CD4-positive, CD25-positive, alpha-beta regulatory T cell (primary cell): ENCODE results near the gene STXBP6. TPM values are rescaled to one million over a fixed set of nuclear protein-coding genes. Genes with fewer than 3 reads are reported as not detected.
"Not testable (repeated sequence)": the region's sequence is repeated elsewhere in the genome, so short reads cannot be mapped to it uniquely, and the experiment has no call there.

Experiments used
- ATAC-seq, 2 donors: fragments of 150-1000 bp; cut with Tn5 transposase; one replicate each; pipeline ENCODE4 v1.10.0; 2021; ENCODE audit warnings: low read depth in 2 of 2, moderate number of reproducible peaks in 2 of 2, moderate library complexity in 1 of 2
- DNase-seq, 3 donors: peaks; one replicate each; pipeline versions ENCODE4 v3.0.0 to v3.0.0-alpha.2; 2012 to 2022; ENCODE audit warnings: mixed read lengths in 1 of 3
- H3K27ac ChIP-seq: one replicate; pipeline ENCODE4 v1.7.0; 2013; ENCODE audit warnings: mild to moderate bottlenecking, low read length; ENCODE audit not compliant: insufficient read depth, poor library complexity, severe bottlenecking
- H3K27me3 ChIP-seq: one replicate; pipeline ENCODE4 v1.7.0; 2013; ENCODE audit warnings: low read length; ENCODE audit not compliant: control insufficient read depth, insufficient read depth
- H3K36me3 ChIP-seq: one replicate; pipeline ENCODE4 v1.7.0; 2013; ENCODE audit warnings: mild to moderate bottlenecking, low read length, moderate library complexity; ENCODE audit not compliant: control insufficient read depth, insufficient read depth
- H3K4me1 ChIP-seq: 2 replicates; pipeline ENCODE4 v1.7.0; 2013; ENCODE audit warnings: mild to moderate bottlenecking, low read length; ENCODE audit not compliant: insufficient read depth, control insufficient read depth, poor library complexity, severe bottlenecking
- H3K4me3 ChIP-seq: one replicate; pipeline ENCODE4 v1.7.0; 2013; ENCODE audit warnings: low read depth, mild to moderate bottlenecking, low read length, moderate library complexity
- H3K9me3 ChIP-seq, 2 experiments: 1 replicate in 1 of 2; 2 replicates in 1 of 2; pipeline ENCODE4 v1.7.0; 2013; ENCODE audit warnings: low read length in 2 of 2, mild to moderate bottlenecking in 1 of 2, moderate library complexity in 1 of 2; ENCODE audit not compliant: control insufficient read depth in 2 of 2
- H3K27ac Mint-ChIP-seq, 3 donors: one replicate each; pipeline ENCODE4 v1.8.0; 2020 to 2022; ENCODE audit warnings: mild to moderate bottlenecking in 3 of 3, mixed read lengths in 3 of 3, moderate library complexity in 2 of 3
- H3K27me3 Mint-ChIP-seq: one replicate; pipeline ENCODE4 v1.8.0; 2022; ENCODE audit warnings: mild to moderate bottlenecking, mixed read lengths
- H3K36me3 Mint-ChIP-seq: one replicate; pipeline ENCODE4 v1.8.0; 2020; ENCODE audit warnings: mixed read lengths
- H3K4me1 Mint-ChIP-seq, 4 donors: one replicate each; pipeline ENCODE4 v1.8.0; 2020 to 2022; ENCODE audit warnings: mixed read lengths in 4 of 4, mild to moderate bottlenecking in 1 of 4
- H3K4me3 Mint-ChIP-seq, 4 donors: one replicate each; pipeline ENCODE4 v1.8.0; 2020 to 2022; ENCODE audit warnings: mild to moderate bottlenecking in 4 of 4, mixed read lengths in 4 of 4, moderate library complexity in 3 of 4
- H3K9me3 Mint-ChIP-seq, 7 donors: one replicate each; pipeline ENCODE4 v1.8.0; 2020 to 2022; ENCODE audit warnings: mixed read lengths in 7 of 7, mild to moderate bottlenecking in 3 of 7, moderate library complexity in 2 of 7
- polyA plus RNA-seq, 4 donors: library from polyadenylated mRNA; unstranded; fragments of 300-500 nt; fragmentation: Illumina TruSeq; gene quantifications; one replicate each; pipeline ENCODE4 v1.2.3, GENCODE V29; 2021
- total RNA-seq: library from RNA; stranded (reverse); gene quantifications from one replicate; pipeline ENCODE4 v1.2.3, GENCODE V29; 2022

The STXBP6 gene
- total and polyA plus RNA-seq, 5 donors from 2014 or later: not detected

- no peaks in the 10 kb centered on the region for H3K36me3 ChIP-seq
Observed at GRCh38 chr14:24964591-24964990, 85.4 kb downstream of the STXBP6 start.

DNA sequence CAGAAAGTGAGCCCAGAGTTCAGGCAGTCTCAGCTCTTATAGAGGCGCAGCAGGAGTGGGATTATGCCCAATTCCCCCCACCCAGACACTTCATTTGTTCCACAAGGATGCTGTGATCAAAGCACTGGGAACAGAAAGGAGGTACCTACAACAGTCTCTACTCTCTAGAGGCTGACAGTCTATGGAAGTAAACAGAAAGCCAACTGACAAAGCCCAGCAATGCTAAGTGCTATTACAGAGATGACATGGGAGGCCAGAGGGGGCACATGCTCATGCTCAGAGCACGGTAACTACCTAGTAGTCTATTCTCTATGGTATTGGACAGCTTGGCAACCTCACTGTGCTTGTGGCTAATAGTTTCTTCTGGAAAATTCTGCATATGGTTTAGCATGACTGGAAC, 85.9 kb downstream of the STXBP6 start:
- H3K27me3 Mint-ChIP-seq: peaks cover 7% of the 10 kb centered on the region
- H3K4me1 Mint-ChIP-seq: no peaks in the 10 kb centered on the region
- no peaks in the 10 kb centered on the region for H3K27me3 ChIP-seq
- no peak overlapping the region for H3K27ac Mint-ChIP-seq
- no peaks in the 10 kb centered on the region for H3K36me3 ChIP-seq
- H3K9me3 Mint-ChIP-seq: peaks cover 0 to 3% (median 0%) of the 10 kb centered on the region in 7 donors
- H3K27ac ChIP-seq: no peak overlapping the region
- no peaks in the 10 kb centered on the region for H3K9me3 ChIP-seq
- H3K4me3 Mint-ChIP-seq: no peak overlapping the region
- no peak for ATAC-seq
- H3K4me1 ChIP-seq: no peaks in the 10 kb centered on the region
- no peaks in the 10 kb centered on the region for H3K36me3 Mint-ChIP-seq
- DNase-seq: no peak
- no peak overlapping the region for H3K4me3 ChIP-seq

More at GRCh38 chr14:24964591-24964990, 85.4 kb downstream of the STXBP6 start:
- no peaks in the 10 kb centered on the region for H3K4me1 Mint-ChIP-seq
- H3K27me3 Mint-ChIP-seq: peaks cover 7% of the 10 kb centered on the region
- no peaks in the 10 kb centered on the region for H3K4me1 ChIP-seq
- no peak overlapping the region for H3K27ac ChIP-seq
- ATAC-seq: no peak
- no peak overlapping the region for H3K27ac Mint-ChIP-seq
- no peaks in the 10 kb centered on the region for H3K9me3 ChIP-seq
- H3K4me3 Mint-ChIP-seq: no peak overlapping the region
- DNase-seq: no peak
- H3K27me3 ChIP-seq: no peaks in the 10 kb centered on the region
- no peaks in the 10 kb centered on the region for H3K36me3 Mint-ChIP-seq
- peaks cover 0 to 3% (median 0%) of the 10 kb centered on the region in 7 donors for H3K9me3 Mint-ChIP-seq
- no peak overlapping the region for H3K4me3 ChIP-seq

DNA sequence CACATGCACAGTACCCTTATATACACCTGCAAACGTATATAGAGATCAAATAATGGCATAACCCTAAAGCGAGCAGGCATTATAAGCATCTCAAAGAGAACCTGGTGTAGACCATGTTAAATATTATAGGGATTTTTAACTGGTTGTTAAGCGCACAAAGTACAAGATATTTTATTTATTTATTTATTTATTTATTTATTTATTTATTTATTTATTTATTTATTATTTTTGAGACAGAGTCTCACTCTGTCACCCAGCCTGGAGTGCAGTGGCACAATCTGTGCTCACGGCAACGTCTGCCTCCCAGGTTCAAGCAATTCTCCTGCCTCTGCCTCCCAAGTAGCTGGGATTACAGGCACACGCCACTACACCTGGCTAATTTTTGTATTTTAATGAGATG, 87.8 kb downstream of the STXBP6 start:
- not testable (repeated sequence) for ATAC-seq, H3K27me3 ChIP-seq, DNase-seq, H3K9me3 Mint-ChIP-seq, H3K9me3 ChIP-seq, H3K27me3 Mint-ChIP-seq, H3K27ac ChIP-seq, H3K4me3 ChIP-seq, H3K36me3 Mint-ChIP-seq, H3K36me3 ChIP-seq, H3K4me1 ChIP-seq, H3K4me1 Mint-ChIP-seq, H3K27ac Mint-ChIP-seq, H3K4me3 Mint-ChIP-seq

- no peaks in the 10 kb centered on the region for H3K27me3 Mint-ChIP-seq
- Histone ChIP-seq H3K36me3 (no peaks in the 10 kb centered on the region), H3K9me3 (no peaks in the 10 kb centered on the region), H3K27me3 (no peaks in the 10 kb centered on the region), H3K4me1 (no peaks in the 10 kb centered on the region), H3K4me3 (no peak overlapping the region), H3K27ac (no peak overlapping the region)
- H3K36me3 Mint-ChIP-seq: no peaks in the 10 kb centered on the region
- no peak overlapping the region for H3K27ac Mint-ChIP-seq
- DNase-seq (no peak), ATAC-seq (no peak)
- H3K9me3 Mint-ChIP-seq: peaks cover 0 to 2% (median 0%) of the 10 kb centered on the region in 7 donors
- H3K4me1 Mint-ChIP-seq: no peaks in the 10 kb centered on the region
- H3K4me3 Mint-ChIP-seq: no peak overlapping the region
Observed at GRCh38 chr14:24960816-24961215, 89.1 kb downstream of the STXBP6 start.

DNA sequence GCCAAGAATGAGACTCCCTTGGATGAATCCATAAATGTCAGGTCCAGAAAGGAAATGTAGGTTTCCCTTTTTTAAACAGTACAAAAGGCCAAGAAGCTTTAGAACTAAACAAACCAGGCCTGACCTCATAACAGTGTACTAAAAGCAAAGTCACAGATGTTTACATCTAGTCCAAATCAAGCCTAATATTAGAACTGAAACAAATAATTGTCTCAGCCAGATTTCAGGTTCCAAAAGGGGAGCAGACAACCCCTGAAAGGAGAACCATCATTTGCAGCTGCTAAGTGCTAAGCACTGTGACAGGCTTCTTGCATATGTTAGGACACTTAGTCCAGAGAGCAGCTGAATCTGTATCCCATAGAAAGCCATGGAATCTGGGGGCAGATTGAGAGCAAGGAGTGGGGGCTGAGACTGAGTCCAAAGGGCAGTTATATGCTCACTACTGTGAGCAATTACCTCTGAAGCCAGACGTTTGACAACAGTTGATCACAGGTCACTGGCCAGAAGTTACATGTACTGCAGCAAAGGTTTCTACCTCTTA, 90.1 kb downstream of the STXBP6 start:
- peaks cover 0 to 2% (median 0%) of the 10 kb centered on the region in 7 donors for H3K9me3 Mint-ChIP-seq
- no peaks in the 10 kb centered on the region for H3K36me3 Mint-ChIP-seq
- H3K27me3 ChIP-seq: no peaks in the 10 kb centered on the region

GRCh38 chr14:24958271-24958670, 91.7 kb downstream of the STXBP6 start:
- Mint-ChIP-seq H3K27me3 (no peaks in the 10 kb centered on the region), H3K36me3 (no peaks in the 10 kb centered on the region), H3K9me3 (peaks cover 0 to 2% (median 0%) of the 10 kb centered on the region in 7 donors), H3K4me3 (no peak overlapping the region), H3K27ac (no peak overlapping the region), H3K4me1 (no peaks in the 10 kb centered on the region)
- Histone ChIP-seq H3K4me1 (no peaks in the 10 kb centered on the region), H3K9me3 (no peaks in the 10 kb centered on the region), H3K4me3 (no peak overlapping the region), H3K36me3 (no peaks in the 10 kb centered on the region), H3K27me3 (no peaks in the 10 kb centered on the region), H3K27ac (no peak overlapping the region)
- ATAC-seq (no peak), DNase-seq (no peak)

More for the DNA sequence above, 90.1 kb downstream of the STXBP6 start:
- Histone ChIP-seq H3K4me3 (no peak overlapping the region), H3K36me3 (no peaks in the 10 kb centered on the region), H3K9me3 (no peaks in the 10 kb centered on the region), H3K27ac (no peak overlapping the region), H3K4me1 (no peaks in the 10 kb centered on the region)
- no peaks in the 10 kb centered on the region for H3K27me3 Mint-ChIP-seq
- H3K4me3 Mint-ChIP-seq: no peak overlapping the region
- no peak overlapping the region for H3K27ac Mint-ChIP-seq
- no peaks in the 10 kb centered on the region for H3K4me1 Mint-ChIP-seq
- ATAC-seq (no peak), DNase-seq (no peak)

DNA sequence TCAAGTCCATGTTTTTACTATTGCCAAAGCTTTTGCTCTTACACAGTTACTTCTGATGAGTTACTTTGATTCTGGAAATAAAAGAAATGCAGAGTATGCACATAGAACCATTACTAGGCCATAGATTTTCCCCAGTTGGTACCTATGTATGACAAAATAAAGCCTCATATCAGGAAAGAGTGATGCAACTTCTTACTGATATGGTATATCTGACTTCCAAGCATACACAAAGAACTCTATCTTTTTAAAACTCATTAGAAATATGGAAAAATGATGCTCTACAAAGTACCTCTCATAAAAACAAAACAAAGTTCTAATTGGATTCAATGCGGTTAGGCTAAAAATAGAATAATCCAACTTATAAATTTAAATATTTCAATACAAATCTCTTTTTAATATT, 92.1 kb downstream of the STXBP6 start:
- Mint-ChIP-seq H3K27me3 (no peaks in the 10 kb centered on the region), H3K9me3 (peaks cover 0 to 2% (median 0%) of the 10 kb centered on the region in 7 donors), H3K36me3 (no peaks in the 10 kb centered on the region), H3K27ac (no peak overlapping the region), H3K4me3 (no peak overlapping the region), H3K4me1 (no peaks in the 10 kb centered on the region)
- DNase-seq (no peak), ATAC-seq (no peak)
- H3K27ac ChIP-seq: no peak overlapping the region
- H3K4me1 ChIP-seq: no peaks in the 10 kb centered on the region
- no peaks in the 10 kb centered on the region for H3K9me3 ChIP-seq
- H3K4me3 ChIP-seq: no peak overlapping the region
- no peaks in the 10 kb centered on the region for H3K36me3 ChIP-seq
- no peaks in the 10 kb centered on the region for H3K27me3 ChIP-seq

GRCh38 chr14:24956104-24956503, 93.8 kb downstream of the STXBP6 start:
- DNase-seq (no peak), ATAC-seq (no peak)
- no peak overlapping the region for H3K4me3 Mint-ChIP-seq
- no peaks in the 10 kb centered on the region for H3K9me3 ChIP-seq
- no peaks in the 10 kb centered on the region for H3K4me1 ChIP-seq
- H3K27me3 Mint-ChIP-seq: no peaks in the 10 kb centered on the region
- peaks cover 0 to 2% (median 0%) of the 10 kb centered on the region in 7 donors for H3K9me3 Mint-ChIP-seq
- H3K4me3 ChIP-seq: no peak overlapping the region
- no peaks in the 10 kb centered on the region for H3K36me3 ChIP-seq
- H3K4me1 Mint-ChIP-seq: no peaks in the 10 kb centered on the region
- no peaks in the 10 kb centered on the region for H3K27me3 ChIP-seq
- no peaks in the 10 kb centered on the region for H3K36me3 Mint-ChIP-seq
- H3K27ac Mint-ChIP-seq: no peak overlapping the region
- H3K27ac ChIP-seq: no peak overlapping the region
